Neural progenitor cell (in vitro differentiated cells): ENCODE measurements around the gene PHF20.
"Not testable (repeated sequence)": the region's sequence is repeated elsewhere in the genome, so short reads cannot be mapped to it uniquely, and the experiment has no call there.

Experiments
- EZH2 ChIP-seq: fragments of 200-600 bp; sonication (generic); IDR thresholded peaks from 2 replicates; pipeline ENCODE4 v1.6.1; 2017; ENCODE audit warnings: antibody characterized with exemption, mild to moderate bottlenecking, moderate library complexity
- TF ChIP-seq, protein P1 (sequence below): fragments of 200-600 bp; sonication (generic); IDR thresholded peaks from 2 replicates; pipeline ENCODE4 v1.5.1; 2017; ENCODE audit warnings: antibody characterized with exemption, mild to moderate bottlenecking

DNA sequence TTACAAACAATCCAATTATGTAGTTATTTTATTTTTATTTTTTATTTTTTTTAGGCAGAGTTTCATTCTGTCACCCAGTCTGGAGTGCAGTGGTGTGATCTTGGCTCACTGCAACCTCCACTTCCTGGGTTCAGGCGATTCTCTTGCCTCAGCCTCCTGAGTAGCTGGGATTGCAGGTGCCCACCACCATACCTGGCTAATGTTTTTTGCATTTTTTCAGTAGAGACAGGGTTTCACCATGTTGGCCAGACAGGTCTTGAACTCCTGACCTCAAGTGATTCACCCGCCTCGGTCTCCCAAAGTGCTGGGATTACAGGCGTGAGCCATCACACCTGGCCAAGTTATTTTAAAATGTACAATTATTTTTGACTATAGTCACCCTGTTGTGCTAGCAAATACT lies 83.8 kb downstream of the PHF20 start:
- TF ChIP-seq, protein P1, sequence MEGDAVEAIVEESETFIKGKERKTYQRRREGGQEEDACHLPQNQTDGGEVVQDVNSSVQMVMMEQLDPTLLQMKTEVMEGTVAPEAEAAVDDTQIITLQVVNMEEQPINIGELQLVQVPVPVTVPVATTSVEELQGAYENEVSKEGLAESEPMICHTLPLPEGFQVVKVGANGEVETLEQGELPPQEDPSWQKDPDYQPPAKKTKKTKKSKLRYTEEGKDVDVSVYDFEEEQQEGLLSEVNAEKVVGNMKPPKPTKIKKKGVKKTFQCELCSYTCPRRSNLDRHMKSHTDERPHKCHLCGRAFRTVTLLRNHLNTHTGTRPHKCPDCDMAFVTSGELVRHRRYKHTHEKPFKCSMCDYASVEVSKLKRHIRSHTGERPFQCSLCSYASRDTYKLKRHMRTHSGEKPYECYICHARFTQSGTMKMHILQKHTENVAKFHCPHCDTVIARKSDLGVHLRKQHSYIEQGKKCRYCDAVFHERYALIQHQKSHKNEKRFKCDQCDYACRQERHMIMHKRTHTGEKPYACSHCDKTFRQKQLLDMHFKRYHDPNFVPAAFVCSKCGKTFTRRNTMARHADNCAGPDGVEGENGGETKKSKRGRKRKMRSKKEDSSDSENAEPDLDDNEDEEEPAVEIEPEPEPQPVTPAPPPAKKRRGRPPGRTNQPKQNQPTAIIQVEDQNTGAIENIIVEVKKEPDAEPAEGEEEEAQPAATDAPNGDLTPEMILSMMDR = not testable (repeated sequence)
- not testable (repeated sequence) for TF ChIP-seq EZH2
